SK-N-DZ (cell line): ENCODE measurements around the gene INTS3.

ENCODE experiments used
- DNase-seq: peaks from one replicate; pipeline ENCODE4 v3.0.0-alpha.2; 2015; ENCODE audit warnings: low spot score

INTS3 gene

DNA sequence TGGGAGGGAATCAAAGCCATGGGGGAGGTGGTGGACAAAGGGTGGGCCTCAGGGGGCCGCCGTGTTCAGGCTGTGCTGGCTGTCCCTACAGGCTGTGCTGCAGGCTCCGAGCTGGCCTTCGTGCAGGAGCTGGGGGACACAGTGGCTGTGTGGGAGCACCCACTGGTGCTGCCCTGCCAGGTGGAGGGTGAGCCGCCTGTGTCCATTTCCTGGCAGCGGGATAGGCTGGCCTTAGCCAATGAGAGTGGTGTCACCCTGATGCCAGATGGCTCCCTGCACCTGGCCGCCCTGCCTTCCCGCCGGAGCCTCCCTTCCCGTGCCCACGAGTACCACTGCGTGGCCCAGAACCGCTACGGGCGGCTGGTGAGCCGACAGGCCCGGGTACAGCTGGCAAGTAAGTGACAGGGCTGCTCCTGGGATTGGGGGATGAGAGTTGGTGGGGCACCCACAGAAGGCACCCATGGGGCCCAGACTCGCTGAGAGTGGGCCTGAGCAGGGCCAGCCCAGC lies 67.5 kb downstream of the INTS3 start:
- DNase-seq = no peak

DNA sequence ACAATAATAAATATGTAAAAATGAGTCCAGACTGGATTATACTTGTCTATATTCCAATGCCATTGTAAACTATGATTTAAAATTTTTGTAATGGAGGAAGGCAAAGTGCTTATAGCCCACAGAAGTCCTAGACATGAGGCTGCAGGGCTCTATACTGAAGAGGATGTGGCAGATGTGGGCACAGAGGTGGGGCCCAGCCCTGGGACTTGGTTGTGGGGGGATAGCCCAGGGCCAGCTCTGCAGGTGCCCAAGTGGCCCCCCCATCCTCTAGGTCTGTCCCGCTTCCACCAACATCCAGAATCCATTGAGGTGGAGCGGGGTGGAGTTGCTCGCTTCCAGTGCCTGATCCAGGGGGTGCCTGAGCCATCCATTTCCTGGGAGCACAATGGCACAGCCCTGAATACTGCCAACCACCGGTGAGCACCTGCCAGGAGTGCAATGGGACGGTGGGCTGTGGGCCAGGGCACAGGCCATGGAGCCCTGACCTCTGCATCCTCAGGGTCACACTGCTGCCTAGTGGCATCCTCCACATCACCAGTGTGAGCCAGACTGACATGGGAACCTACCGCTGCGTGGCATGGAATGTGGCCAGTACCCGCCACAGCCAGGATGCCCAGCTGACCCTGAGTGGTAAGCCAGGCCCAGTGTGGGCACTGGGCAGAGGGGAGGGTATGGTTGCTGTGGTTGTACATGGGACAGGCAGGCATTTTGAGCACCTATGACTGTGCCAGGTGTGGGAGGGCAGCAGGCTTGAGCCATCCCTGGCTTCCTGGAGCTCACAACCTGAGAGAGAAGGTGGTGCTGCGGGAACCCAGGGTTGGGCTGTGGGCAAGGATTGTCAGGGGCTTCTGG lies 68.3 kb downstream of the INTS3 start:
- DNase-seq = no peak

DNA sequence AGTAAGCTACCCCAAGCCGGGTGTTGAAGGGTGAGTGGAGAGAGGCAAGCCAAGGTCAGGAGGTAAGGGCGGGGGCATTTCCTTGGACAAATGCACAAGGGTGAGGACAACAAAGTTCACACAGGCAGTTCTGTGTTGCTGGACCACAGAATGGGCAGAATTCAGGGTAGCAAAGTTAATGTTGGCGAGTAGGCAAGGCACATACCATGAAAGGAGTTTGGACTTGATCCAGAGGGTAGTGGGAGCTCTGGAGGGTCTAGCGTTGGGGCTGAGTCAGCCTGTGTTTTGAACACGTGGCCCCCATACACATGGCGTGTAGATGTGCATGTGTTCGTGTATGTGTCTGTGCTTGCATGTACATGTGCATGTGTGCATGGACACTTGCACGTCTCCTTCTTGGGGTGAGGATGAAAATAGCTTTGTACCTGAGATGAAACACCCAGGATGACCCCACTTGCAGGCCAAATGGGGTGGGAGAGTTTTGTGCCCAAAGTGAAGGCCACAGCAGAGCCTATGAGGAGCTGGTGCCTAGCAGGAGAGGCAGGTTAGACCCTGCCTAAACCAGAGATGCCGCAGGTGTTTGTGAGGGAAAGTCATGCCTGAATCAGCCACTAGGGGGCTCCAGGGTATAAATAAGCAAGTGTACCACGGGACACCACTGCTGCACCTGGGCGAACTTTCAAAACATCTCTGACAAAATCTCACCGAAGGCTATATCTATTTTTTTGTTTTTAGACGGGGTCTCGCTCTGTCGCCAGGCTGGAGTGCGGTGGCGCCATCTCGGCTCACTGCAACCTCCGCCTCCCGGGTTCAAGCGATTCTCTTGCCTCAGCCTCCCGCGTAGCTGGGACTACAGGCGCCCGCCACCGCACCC lies 69.2 kb downstream of the INTS3 start:
- peak; percentile 79 for DNase-seq

DNA sequence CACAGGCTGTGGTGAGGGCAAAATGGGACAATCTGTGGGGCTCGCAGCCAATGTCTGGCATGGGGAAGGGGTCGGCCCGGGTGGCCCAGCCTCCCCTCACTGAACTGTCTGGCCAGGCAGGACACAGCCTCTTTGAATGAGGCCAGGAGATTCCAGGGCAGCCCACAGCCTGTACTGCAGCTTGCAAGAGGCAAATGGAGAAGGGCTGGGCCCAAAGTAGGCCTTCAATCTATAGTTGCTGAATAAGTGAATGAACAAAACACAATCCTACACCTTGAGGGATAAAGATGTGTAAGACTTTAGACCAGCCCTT lies 70.6 kb downstream of the INTS3 start:
- DNase-seq = no peak

DNA sequence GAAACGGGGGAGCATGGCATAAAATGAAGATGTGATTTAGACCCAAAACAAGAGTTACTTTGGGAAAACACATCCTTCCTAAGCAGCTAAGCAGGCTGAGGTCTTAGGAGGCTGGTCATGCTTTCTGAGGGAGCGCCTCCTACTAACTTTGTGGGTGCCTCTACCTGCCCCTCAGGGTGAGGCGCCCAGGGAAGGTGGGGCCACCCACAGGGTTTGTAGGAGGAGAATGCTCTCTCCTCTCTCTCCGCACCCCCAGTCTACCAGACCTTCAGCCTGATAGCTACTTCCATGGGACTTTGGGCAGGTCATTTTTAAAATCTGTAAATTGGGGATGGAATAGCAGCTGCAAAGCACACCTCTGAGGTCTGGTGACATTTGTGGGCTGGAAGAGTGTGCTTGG lies 71.2 kb downstream of the INTS3 start:
- DNase-seq = no peak

DNA sequence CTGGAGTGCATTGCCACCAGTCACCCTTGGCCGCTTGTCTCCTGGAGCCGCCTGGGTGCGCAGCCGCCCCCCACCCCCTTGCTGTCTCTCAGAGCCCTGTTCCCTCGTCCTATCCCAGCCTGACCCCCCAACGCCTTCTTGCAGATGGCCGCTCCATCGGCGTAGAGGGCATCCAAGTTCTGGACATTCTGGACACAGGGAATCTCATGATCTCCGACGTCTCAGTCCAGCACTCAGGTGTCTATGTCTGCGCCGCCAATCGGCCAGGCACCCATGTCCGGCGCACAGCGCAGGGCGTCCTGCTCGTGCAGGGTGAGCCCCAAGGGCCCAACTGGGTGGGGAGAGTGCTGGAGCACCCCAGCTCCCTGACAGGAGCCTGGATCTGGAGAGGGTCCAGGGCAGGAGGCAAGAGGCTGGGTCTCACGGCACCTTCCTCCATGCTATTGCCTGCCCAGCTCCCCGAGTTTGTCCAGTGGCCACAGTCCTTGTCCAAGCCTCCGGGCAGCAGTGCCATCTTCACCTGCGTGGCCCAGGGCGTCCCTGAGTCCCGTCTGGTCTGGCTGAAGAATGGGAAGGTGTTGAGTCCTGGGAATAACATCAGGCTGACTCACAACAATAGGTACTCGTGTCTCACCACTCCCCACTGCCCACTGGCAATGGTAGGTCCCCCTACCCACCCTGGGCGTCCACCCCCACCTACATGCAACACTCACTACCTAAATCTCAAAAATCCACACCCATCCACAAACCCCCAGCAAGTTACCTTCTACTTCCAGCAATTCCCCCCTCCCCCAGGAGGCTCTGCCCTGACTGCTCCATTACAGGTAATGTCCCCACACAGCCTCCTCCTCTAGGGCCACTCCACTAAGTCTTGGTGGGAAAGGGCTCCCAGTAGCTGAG lies 72.0 kb downstream of the INTS3 start:
- no peak for DNase-seq

DNA sequence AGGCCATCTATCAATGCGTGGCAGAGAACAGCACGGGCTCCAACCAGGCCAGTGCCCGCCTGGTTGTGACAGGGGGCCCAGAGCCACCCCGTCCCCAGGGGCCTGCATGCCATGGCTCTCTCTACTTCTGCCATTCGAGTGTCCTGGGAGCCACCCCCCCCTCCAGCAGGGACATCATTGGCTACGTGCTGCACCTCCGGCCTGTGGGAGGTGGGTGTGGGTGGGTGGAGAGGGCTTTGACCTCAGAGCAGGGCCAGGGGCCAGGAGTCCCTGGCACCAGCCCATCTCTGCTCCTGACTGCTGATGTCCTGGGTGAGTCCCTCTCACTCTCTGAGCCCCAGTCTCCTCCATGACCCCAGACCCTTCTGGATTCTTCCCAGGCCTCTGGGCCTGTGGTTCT lies 72.7 kb downstream of the INTS3 start:
- no peak for DNase-seq

DNA sequence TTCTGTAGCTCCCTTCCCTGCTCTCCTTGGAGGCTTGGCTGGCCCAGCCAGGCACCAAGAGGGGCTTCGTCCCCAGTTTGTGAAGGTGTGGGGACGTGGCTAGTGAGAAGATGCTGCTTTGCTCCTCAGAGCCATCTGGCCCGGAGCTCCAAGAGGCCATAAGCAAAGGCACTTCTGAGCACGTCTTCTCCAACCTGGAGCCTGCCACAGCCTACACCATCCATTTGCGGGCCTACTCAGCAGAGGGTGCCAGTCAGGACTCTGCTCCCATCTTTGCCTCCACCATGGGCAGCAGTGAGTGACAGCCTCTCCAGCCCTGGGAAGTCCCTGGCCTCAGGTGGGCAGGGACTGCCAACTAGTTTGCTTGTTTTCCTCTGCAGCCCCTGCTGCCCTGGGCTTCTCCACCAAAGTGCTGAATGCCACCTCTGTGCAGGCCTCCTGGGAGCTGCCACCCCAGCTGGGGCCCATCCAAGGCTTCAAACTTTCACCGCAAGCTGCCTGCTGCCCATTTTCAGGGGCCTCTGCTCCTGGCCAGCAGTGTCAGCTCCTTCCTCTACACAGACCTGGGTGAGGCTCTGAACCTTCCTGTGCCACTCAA lies 73.3 kb downstream of the INTS3 start:
- DNase-seq = no peak

DNA sequence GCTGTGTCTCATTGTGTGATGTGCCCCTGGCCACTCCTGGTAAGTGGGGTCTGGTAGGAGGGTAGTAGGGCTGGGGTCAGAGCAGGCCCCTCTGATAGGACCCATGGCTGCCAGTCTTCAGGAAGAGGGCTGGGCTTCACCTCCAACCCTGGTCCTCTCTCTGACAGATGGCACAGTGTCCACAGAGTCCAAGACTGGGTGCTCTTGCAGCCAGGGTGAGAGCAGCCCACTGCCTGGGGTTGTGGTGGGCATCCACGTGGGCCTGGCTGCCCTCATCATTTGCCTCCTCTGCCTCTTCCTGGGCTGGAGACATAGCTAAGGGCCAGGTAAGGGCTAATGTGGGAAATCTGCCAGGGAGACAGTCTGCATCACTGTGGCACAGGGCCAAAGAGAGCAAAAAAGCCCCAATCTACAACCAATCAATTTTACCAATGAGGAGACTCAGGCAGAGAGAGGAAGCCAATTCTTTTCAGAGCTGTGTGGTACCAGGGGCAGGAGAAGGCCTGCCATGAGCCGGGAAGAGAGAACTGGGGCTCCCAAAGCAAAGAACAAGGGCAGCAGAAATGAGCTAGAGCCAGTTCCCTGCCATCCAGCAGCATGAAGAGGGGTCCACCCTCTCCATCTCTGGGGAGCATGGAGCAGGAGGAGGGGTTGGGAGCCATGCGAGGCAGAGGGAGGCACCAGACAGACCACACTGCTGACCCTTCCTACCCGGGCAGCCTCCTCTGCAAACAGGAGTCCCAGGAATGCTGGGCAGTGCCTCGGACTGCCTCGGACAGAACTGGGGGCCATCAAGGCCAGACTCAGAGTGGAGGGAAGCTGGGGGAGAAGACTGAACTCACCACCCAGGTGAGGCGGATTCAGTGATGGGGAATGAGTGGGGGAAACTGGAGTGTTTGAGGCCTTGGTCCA lies 74.2 kb downstream of the INTS3 start:
- no peak for DNase-seq

DNA sequence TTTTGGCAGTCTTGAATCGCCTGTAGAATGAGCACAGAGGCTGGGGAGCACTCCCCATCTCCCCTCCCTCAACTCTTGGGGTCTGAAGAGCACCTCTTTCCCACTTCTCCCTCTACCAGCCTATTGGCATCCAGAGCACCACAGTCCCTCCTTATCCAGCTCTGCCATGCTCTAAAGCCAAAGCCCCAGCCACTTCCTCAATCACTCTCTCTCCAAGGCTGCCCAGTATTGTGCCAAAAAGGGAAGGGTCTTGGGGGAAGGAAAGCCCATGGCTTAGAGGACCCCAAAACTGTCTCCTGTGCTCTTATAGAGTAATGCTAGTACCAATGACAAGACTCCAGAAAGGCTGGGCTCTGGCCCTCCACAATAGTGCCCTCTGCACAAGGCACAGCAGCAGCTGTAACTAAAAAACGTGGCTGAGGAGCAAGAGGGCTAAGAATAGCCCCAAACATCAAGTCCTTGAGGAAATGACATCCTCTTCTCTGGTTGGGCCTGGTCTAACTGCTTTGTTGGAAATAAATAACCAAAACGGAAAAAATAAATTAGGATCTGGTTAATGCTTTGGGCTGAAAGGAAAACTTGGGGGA lies 75.7 kb downstream of the INTS3 start:
- no peak for DNase-seq

DNA sequence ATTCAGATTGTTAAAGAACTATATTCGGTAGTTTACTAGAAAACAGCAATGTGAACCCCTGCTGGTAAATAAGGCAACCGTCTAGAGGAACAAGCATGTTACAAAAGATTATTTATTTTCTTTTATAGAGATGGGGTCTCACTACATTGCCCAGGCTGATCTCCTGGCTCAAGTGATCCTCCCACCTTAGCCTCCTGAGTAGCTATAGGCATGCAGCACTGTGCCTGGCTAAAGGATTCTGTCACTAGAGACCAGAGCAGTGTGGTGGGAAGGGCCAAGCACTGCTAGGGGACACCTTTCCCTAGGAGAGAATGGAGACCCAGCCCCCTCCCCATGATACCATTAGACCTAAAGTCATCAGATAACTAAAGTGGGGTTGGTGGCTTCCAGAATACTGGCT lies 76.3 kb downstream of the INTS3 start:
- no peak for DNase-seq

DNA sequence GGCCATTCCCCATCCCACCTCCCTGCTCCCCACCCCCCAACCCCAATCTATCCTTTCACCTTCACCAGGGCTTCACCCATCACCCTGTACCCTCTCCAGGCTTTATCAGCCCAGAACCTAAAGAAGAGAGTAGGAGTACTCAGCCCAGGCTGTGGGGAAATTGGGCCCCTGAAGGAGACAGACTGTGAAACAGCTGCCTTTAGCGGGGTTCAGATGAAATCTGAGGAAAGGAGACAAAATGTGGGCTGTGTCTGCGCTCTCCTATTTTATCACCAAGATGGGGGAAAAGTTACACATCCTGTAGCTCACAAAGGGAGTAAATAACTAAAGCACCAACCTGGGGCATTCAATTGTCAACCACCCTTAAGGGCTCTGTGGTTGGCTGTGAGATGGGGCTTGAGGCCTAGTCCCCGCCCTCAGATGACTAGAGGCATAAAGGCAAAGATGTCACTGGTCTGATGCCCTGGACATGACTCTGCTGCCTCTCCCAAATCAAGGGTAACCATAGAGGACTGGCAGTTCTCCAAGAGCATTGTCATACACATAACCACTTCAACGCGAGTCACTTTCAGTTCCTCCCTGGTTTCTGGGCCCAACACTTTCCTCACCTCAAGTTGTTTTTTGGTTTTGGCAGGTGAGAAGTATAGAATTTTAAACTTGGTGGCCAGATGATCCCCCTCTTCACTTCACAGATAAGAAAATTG lies 77.3 kb downstream of the INTS3 start:
- no peak for DNase-seq

DNA sequence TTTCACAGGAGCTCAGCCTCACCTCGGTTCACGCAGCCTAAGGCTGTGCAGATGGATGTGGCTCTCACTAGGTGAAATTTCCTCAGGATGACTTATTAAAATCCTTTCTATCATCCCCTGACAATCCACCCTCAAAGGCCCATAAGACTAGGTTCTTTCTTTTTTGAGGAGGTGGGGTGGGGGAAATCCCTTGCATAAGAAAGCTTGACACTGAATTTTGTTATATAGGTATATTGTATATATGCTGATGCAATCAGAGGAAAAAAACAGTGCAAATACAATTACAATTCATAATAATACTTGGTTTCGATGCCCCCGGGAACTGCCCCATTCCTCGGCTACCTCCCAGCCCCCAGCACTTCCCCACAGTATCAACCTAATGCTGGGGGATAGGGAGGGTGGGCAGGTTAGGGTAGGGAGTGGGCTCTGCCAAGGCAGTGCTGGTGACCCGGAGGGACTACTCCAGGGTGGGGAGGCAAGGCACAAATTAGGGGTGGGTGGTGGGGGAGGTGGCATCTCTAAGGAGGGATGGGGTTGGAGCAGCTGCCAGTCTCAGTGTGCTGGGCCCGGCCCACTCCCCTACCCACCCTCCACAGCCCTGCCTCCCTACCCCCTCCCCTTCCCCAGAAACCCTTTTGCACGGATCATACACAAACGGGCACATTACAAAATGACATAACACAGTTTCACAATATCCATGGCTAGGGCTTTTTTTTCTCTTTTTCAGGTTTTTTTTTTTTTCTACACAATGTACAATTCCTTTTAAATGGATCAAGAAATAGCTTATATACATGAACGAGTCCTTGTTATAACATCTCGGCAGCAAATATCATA lies 78.3 kb downstream of the INTS3 start:
- no peak for DNase-seq

DNA sequence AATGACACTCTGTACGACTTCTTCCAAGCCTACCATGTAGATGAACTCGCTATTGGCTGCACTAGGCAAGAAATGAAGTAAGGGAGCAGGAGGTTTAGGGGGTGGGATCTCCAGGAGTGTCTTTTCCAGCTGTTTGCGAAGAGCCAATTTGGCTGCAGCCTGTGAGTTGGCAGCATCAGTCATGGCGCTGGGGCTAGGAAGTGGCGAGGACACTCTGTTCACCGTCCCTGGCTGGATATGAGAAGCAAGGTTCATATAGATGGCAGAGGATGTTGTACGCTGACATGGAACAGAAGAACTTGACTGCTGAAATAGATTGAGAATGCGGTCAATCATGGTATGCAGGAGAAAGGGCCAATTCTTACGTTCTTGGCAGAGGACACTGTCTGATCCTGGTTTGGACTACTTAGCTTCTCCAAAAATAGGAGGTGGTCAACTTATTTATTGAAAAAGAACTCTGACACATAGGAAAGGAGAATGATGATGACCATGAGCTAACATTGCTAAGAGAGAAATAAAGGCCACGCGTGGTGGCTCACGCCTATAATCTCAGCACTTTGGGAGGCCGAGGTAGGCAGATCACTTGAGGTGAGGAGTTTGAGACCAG lies 88.5 kb downstream of the INTS3 start:
- no peak for DNase-seq

DNA sequence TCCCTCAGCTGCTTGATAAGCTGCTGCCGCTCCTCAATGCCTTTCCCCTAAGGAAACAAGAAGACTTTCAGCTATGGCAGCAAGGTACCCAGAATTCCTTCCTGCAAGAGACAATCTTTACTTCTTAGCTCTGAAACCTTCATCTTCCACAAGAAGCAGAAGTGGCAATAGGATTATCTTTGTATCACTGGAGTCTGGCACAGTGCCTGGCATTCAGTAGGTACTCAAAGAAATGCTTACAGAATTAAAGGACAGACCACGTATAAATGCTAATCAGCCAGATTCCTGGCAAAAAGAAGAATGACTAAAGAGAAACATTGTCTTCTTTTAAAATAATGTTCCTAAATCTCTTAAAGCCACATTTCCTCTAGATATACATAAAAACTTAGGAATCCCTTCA lies 91.0 kb downstream of the INTS3 start:
- no peak for DNase-seq
